Mammary epithelial cell (primary cell): ENCODE data around the gene PSAP.
"Not testable (repeated sequence)": the region's sequence is repeated elsewhere in the genome, so short reads cannot be mapped to it uniquely, and the experiment has no call there.

Source experiments
- EZH2 ChIP-seq: IDR thresholded peaks from 2 replicates; pipeline ENCODE4 v1.6.1; 2012; ENCODE audit warnings: low read length, inconsistent platforms, borderline replicate concordance
- TF ChIP-seq, protein P1 (sequence below), 2 donors: IDR thresholded peaks in 1 of 2; conservative IDR thresholded peaks in 1 of 2; 2 replicates each; pipeline ENCODE4 v1.5.1; 2011 to 2012; ENCODE audit warnings: inconsistent platforms in 2 of 2, low read length in 2 of 2, mild to moderate bottlenecking in 2 of 2, control low read depth in 1 of 2, low read depth in 1 of 2; ENCODE audit not compliant: insufficient read depth in 1 of 2; ENCODE audit errors: extremely low read depth in 1 of 2

DNA sequence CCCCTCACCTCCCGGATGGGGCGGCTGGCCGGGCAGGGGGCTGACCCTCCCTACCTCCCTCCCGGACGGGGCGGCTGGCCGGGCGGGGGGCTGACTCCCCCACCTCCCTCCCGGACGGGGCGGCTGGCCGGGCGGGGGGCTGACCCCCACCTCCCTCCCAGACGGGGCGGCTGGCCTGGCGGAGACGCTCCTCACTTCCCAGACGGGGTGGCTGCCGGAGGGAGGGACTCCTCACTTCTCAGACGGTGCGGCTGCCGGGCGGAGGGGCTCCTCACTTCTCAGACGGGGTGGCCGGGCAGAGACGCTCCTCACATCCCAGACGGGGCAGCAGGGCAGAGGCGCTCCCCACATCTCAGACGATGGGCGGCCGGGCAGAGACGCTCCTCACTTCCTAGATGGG, 18.6 kb upstream of the PSAP start:
- TF ChIP-seq, protein P1, sequence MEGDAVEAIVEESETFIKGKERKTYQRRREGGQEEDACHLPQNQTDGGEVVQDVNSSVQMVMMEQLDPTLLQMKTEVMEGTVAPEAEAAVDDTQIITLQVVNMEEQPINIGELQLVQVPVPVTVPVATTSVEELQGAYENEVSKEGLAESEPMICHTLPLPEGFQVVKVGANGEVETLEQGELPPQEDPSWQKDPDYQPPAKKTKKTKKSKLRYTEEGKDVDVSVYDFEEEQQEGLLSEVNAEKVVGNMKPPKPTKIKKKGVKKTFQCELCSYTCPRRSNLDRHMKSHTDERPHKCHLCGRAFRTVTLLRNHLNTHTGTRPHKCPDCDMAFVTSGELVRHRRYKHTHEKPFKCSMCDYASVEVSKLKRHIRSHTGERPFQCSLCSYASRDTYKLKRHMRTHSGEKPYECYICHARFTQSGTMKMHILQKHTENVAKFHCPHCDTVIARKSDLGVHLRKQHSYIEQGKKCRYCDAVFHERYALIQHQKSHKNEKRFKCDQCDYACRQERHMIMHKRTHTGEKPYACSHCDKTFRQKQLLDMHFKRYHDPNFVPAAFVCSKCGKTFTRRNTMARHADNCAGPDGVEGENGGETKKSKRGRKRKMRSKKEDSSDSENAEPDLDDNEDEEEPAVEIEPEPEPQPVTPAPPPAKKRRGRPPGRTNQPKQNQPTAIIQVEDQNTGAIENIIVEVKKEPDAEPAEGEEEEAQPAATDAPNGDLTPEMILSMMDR (conservative IDR thresholded peaks at IDR 0.05 in 1 of 2, IDR thresholded peaks at IDR 0.05 in 1 of 2; ENCODE audit: extremely low read depth in 1 of 2, insufficient read depth in 1 of 2, low read depth in 1 of 2, low read length in 2 of 2), result not testable (repeated sequence)
- not testable (repeated sequence) for TF ChIP-seq EZH2
